Hypothalamus (tissue), 51 donors: ENCODE results near the gene ADAMTS3.
A peak's percentile ranks its signal among the peaks of the same experiment; 100 is the strongest.

Source experiments
- DNase-seq, 51 donors: peaks; one replicate each; lab custom pipeline; 2025; lab: John Stamatoyannopoulos, UW

Gene ADAMTS3

GRCh38 chr4:72568959-72569718 lies at the start of gene ADAMTS3:
ADAMTS3 (minus strand) TSS chr4:72569221; CDS start chr4:72568762, 459 bp downstream.
- DNase-seq: peak in 38 of 51 donors; percentile 1 to 64 (median 21)

GRCh38 chr4:72613959-72614358 lies 44.9 kb upstream of the ADAMTS3 start:
- no peak for DNase-seq

DNA sequence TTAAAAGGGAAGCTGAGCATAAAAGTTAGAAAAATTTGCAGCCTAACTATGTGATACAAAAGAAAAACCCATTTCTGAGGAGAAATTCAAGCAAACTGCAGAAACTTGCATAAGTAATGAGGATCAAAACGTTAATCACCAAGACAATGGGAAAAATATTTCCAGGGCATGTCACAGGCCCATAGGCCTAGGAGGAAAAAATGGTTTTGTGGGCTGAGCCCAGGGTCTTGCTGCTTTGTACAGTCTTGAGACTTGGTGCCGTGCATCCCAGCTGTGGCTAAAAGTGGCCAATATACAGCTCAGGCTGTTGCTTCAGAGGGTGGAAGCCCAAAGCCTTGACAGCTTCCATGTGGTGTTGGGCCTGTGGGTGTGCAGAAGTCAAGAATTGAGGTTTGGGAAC lies 37.7 kb upstream of the ADAMTS3 start:
- no peak for DNase-seq

DNA sequence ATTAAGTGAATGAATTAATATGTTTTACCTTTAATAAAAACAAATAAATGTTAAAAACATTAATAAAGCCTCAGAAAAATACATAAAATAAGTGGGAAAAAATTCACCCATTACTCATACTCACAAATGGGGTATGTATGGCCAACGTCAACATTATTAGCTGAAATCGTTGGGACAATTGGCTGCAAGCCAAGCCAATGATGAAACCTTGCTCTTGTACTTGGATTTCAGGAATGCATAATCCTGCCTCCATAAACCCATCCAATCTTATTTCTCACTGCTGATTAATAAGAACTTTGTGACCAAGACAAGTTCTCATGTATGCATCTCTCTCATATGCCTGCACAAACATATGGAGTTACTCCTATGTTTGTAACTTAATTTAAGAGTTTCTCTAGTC lies 35.3 kb upstream of the ADAMTS3 start:
- DNase-seq: peak in 1 of 51 donors; percentile 0

GRCh38 chr4:72602396-72603376 lies 33.7 kb upstream of the ADAMTS3 start:
- DNase-seq: no peak

DNA sequence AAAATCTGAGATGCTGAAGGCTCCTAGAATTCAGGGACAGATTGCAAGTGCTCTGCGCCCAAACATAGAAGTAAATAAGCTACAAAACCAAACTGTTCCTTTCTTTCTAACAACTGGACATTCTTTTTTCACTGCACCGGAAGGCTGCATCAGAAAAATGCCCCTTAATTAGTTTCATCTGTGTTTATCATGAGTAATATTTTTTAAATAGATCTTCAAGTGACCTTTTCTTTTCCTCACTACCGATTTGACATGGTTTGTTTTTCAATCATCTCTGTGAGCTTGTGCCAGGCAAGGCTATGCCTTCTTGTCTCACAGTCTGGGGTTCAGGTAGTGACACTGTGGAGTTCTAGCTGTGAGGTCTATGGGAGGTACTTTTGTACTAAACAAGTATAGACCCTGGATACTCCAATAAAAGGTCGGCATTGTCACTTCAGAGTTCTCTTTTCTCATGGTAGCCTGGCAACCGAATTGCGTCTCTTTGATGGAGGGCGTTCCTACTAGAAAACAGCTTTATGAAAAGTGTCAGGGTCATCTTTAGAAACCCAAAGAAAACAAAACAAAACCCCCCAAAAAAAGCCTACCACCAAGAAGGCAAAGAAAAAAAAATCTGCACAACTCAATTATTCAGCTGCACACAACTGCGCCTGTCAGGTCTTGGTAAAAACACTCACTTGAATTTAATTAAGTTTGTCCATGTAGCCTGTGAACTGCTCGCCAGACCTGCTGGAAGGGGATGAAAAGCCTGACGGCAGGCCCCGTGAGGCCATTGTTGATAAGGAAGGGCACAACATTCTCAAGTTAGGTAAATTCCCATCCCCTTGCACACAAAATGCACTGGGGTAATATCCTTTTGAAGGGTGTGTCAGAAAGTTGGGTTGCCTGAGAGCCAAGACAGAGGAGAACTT lies 22.8 kb upstream of the ADAMTS3 start:
- no peak for DNase-seq

DNA sequence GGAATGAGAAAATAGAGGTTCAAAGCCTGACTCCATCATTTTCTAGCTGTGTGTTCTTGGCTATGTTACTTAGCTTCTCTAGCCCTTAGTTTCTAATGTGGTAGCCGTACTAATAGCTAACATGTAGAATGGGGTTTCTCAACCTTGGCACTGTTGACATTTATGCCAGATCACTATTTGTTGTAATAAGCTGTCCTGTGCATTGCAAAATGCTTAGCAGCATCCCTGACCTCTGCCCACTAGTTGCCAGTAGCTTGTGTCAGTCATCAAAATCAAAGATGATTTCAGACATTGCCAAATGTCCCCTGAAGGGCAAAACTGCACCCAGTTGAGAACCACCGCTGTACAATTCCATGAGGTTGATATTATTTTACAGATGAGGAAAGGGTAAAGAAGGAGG lies 18.3 kb upstream of the ADAMTS3 start:
- DNase-seq: no peak

DNA sequence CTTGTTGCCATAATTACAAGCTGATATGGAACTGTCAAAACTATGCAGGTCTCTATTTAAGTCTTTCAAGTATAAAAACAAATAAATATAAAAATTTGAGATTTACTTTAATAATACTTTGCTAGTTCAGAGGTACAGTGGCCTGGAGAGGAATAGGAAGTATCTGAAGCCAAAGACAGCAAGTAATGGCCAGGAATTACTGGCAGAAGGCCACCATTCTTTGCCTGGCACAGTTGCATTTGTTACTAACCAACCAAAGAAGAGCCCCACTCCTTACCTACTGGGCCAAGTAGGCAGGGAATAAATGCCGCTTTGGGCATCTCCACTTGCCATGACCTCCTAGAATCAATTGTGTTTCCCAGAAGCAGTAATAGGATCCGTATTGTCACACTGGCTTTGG lies 13.8 kb upstream of the ADAMTS3 start:
- DNase-seq: no peak

DNA sequence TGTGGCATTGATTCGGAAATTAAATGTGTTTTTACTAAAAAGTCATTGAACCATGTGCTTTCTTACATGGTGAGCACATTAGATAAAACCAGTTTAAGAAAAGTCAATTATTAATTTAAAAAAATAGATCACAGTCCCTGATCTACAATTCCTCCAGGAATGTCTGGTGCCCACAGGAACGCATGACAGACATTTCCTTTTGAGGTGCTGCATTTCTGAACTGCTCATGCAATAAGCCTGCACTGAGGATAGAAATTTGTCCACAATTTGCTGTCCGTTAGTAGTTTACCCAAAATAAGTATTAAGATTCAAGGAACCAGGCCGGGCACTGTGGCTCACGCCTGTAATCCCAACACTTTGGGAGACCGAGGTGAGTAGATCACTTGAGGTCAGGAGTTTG lies 8.2 kb upstream of the ADAMTS3 start:
- DNase-seq: no peak

DNA sequence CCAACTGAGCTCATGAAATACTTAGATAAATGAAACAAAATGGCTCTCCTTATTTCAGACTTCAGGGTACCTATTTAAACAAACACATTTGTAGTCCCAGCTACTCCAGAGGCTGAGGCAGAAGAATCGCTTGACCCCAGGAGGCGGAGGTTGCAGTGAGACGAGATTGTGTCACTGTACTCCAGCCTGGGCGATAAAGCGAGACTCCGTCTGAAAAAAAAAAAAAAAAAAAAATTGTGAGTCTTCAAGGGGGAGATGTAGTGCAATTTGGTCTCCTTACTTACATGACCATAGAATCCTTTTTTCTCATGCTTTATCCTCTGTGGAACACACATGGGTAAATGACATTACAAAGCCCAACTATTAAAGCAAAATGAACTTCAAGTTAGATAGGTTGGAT lies 2.3 kb upstream of the ADAMTS3 start:
- DNase-seq: no peak

DNA sequence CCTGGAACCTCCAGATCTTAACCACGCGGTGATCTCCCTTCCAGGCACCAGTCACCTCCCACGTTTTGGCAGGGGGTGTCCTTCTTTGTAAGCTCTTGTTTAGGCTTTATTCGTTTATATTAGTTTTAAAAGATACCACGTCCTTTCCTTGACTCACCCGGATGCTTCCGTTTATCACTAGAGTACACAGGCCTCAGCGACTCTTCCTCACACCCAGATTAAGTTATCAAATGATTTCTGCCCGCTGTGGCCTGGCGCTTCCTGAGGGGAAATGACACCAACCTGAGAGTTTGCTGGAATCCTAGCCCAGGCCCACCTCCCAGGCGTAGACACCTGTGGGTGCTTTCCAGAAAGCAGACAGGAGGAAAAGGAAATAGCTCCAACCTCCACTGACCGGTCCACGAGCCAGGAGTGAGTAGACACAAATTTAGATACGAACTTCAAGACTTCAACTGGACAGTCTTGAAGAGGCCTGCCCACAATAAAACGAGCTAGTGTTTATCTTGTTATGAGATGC lies 756 bp upstream of the ADAMTS3 start:
- peak in 1 of 51 donors; percentile 1 for DNase-seq

GRCh38 chr4:72567821-72568675 lies 973 bp downstream of the ADAMTS3 start:
- DNase-seq: peak in 42 of 51 donors; percentile 4 to 64 (median 26)

DNA sequence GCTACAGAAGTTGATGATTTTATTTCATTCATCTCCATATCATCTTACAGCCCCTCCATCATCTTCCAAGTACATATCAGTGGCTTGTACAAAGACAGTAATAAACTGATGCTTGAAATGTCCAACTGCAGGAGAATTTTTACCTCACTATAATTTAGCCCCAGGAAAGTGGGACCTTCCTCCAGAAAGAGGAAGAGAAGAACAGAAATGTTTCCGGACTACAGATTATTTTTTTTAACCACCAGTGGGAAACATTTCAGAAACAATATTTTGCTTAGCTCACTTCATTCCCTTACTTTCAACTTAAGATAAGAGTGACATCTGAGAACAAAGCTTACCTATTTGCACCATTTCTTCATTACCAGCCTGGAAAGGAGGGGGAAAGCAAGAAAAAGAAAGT lies 2.0 kb downstream of the ADAMTS3 start:
- no peak for DNase-seq

- no peak for DNase-seq
These were observed 2.5 kb downstream of the ADAMTS3 start for GRCh38 chr4:72566464-72566972.

DNA sequence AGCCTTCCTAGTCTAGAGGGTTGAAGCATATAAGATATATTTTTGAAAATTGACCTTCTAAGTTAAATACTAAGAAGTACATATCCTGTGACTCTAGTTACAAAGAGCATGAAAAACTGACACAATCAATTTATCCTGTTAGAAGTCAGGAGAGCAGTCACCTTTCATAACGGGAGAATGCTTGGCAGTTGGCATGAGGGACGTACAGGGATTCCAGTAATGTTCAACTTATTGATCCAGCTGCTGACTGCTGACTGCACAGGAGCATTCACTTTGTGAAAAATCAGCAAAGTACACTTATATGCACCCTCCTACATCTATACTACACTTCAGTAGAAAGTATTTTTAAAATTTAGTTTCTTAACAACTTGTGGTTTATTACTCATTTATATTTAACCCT lies 4.2 kb downstream of the ADAMTS3 start:
- no peak for DNase-seq

DNA sequence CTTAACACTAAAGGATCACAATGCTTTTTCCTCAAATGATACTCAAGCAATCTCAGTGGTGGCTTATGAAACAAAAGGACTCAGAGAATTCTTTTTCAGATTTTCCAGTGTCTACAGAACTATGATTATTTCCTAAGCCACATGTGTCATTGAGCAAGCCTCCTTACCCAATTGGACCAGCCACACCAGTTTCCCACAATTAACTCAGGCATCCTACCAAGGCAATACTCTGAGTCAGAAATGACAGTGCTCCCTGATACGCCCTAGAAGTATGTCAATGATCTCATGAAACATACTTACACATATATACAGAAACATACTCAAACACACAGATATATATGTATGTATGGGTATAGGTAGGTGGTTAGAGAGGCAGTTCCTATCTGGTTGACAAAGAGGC lies 4.8 kb downstream of the ADAMTS3 start:
- no peak for DNase-seq

DNA sequence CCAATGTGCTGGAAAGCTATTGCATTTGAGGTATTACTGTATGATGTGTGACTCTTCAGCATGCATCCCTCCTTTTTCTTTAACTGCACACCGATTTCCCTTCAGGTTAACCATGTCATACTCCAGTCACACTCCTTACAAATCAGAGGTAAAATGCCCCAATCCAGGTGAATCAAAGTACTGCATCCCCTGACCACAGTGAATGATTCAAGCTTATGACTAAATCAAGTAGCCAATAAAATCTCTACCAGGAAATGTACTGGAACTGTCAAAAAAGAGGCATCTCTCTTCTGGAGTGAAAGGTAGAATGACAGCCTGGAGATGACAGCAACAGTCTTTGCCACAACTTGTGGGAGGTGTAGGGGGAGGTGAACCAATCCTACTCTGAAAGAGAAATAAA lies 10.4 kb downstream of the ADAMTS3 start:
- DNase-seq: no peak

- DNase-seq: no peak
These were observed 12.0 kb downstream of the ADAMTS3 start for GRCh38 chr4:72557021-72557420.

GRCh38 chr4:72555377-72555831 lies 13.6 kb downstream of the ADAMTS3 start:
- DNase-seq: no peak
